K562 (cell line): ENCODE measurements around the gene WDR62. TPM values are rescaled to one million over a fixed set of nuclear protein-coding genes. Genes with fewer than 3 reads are reported as not detected.

Experiments used
- E2F6 ChIP-seq, 2 experiments: IDR thresholded peaks; 2 replicates each; pipeline ENCODE4 v1.6.1; 2011; ENCODE audit warnings: borderline replicate concordance in 1 of 2, control low read depth in 1 of 2, low read depth in 1 of 2, low read length in 1 of 2, mild to moderate bottlenecking in 1 of 2, mixed read lengths in 1 of 2, moderate library complexity in 1 of 2; ENCODE audit not compliant: insufficient read depth in 1 of 2, insufficient read length in 1 of 2, poor library complexity in 1 of 2, severe bottlenecking in 1 of 2; ENCODE audit errors: extremely low read depth in 1 of 2
- ERF ChIP-seq: fragments of 450-650 bp; formaldehyde crosslinking; IDR thresholded peaks from 2 replicates; pipeline ENCODE4 v1.4.0; 2020; ENCODE audit warnings: mild to moderate bottlenecking, mixed read lengths
- IRF2 ChIP-seq: sonication (generic); formaldehyde crosslinking; IDR thresholded peaks from 2 replicates; pipeline ENCODE4 v1.8.1; 2022; ENCODE audit warnings: mild to moderate bottlenecking, missing genetic modification reagents
- KDM4B ChIP-seq, 2 experiments: fragments of 450-650 bp in 1 of 2; sonication (generic) in 1 of 2; IDR thresholded peaks; 2 replicates each; pipeline ENCODE4 v1.6.1; 2016 to 2017; ENCODE audit warnings: borderline replicate concordance in 2 of 2, antibody characterized with exemption in 1 of 2, low read depth in 1 of 2, mild to moderate bottlenecking in 1 of 2
- KDM5B ChIP-seq: fragments of 200-600 bp; sonication (generic); IDR thresholded peaks from 2 replicates; pipeline ENCODE4 v1.6.1; 2012; ENCODE audit warnings: low read depth, mild to moderate bottlenecking, moderate library complexity, low read length, control low read depth, inconsistent platforms; ENCODE audit not compliant: insufficient replicate concordance
- MEIS2 ChIP-seq: fragments of 450-650 bp; IDR thresholded peaks from 2 replicates; pipeline ENCODE4 v1.6.1; 2014; ENCODE audit warnings: mild to moderate bottlenecking; ENCODE audit not compliant: partially characterized antibody
- NEUROD1 ChIP-seq: fragments of 150-350 bp; IDR thresholded peaks from 2 replicates; pipeline ENCODE4 v1.6.1; 2014; ENCODE audit warnings: borderline replicate concordance, low read length, low read depth; ENCODE audit not compliant: partially characterized antibody
- PHF20 ChIP-seq: fragments of 450-650 bp; IDR thresholded peaks from 2 replicates; pipeline ENCODE4 v1.6.1; 2018; ENCODE audit not compliant: partially characterized antibody
- POLR2AphosphoS5 ChIP-seq: IDR thresholded peaks from 2 replicates; pipeline ENCODE4 v1.6.1; 2011; ENCODE audit warnings: mild to moderate bottlenecking, low read depth, low read length, moderate library complexity; ENCODE audit not compliant: control insufficient read depth, insufficient read depth
- RBFOX2 ChIP-seq: fragments of 200-400 bp; formaldehyde crosslinking; IDR thresholded peaks from 2 replicates; pipeline ENCODE4 v1.6.1; 2017; ENCODE audit warnings: low read depth, mild to moderate bottlenecking, low read length, moderate library complexity
- SIN3A ChIP-seq, 2 experiments: fragments of 150-350 bp in 1 of 2; IDR thresholded peaks; 2 replicates each; pipeline ENCODE4 v1.6.1; 2011 to 2016; ENCODE audit warnings: borderline replicate concordance in 2 of 2, low read depth in 2 of 2, low read length in 2 of 2, mild to moderate bottlenecking in 2 of 2, moderate library complexity in 2 of 2; ENCODE audit not compliant: control insufficient read depth in 1 of 2
- SRSF7 ChIP-seq: fragments of 200-400 bp; formaldehyde crosslinking; optimal IDR thresholded peaks from 2 replicates; pipeline ENCODE3; 2017; ENCODE audit warnings: mild to moderate bottlenecking, low read depth, low read length
- TRIM28 ChIP-seq: fragments of 450-650 bp; IDR thresholded peaks from 2 replicates; pipeline ENCODE4 v1.6.1; 2017
- ZBTB49 ChIP-seq: sonication (generic); formaldehyde crosslinking; IDR thresholded peaks from 2 replicates; pipeline ENCODE4 v1.8.0; 2022; ENCODE audit warnings: missing genetic modification reagents, mild to moderate bottlenecking, borderline replicate concordance
- ZBTB5 ChIP-seq: fragments of 450-650 bp; IDR thresholded peaks from 2 replicates; pipeline ENCODE4 v1.6.1; 2017; ENCODE audit warnings: antibody characterized with exemption
- ZNF174 ChIP-seq: fragments of 250-450 bp; sonication (Bioruptor Pico); IDR thresholded peaks from 2 replicates; pipeline ENCODE4 v1.4.0; 2020; ENCODE audit warnings: mild to moderate bottlenecking
- ZNF398 ChIP-seq: fragments of 250-450 bp; sonication (Bioruptor Pico); IDR thresholded peaks from 2 replicates; pipeline ENCODE4 v1.8.0; 2021; ENCODE audit warnings: moderate library complexity, mild to moderate bottlenecking, inconsistent platforms
- ZNF445 ChIP-seq: fragments of 250-450 bp; sonication (Bioruptor Pico); IDR thresholded peaks from 2 replicates; pipeline ENCODE4 v1.4.0; 2020; ENCODE audit warnings: low read depth, mild to moderate bottlenecking, moderate library complexity
- polyA plus RNA-seq, 8 experiments: library from polyadenylated mRNA; depleted of rRNA in 4 of 8; stranded (reverse) in 5 of 8; unstranded in 3 of 8; fragments of >200 nt; fragmentation: Nextera tagmentation in 2 of 8; fragmentation: Illumina TruSeq in 1 of 8; extraction: Ambion mirVana in 2 of 8; extraction: Trizol in 1 of 8; gene quantifications; 2 replicates each; pipeline versions ENCODE4 v1.2.1 to v1.2.3, GENCODE V29; 2011 to 2014; ENCODE audit warnings: inconsistent platforms in 1 of 8, missing spikeins in 1 of 8
- total RNA-seq, 7 experiments: library from RNA; depleted of rRNA in 6 of 7; stranded (reverse); fragments of >200 nt in 6 of 7; fragmentation: Illumina TruSeq in 2 of 7; extraction: Trizol in 2 of 7; gene quantifications; 2 replicates each; pipeline versions ENCODE4 v1.2.1 to v1.2.3, GENCODE V29; 2011 to 2021; ENCODE audit warnings: low replicate concordance in 1 of 7

The WDR62 gene
- total and polyA plus RNA-seq, 9 of the 15 experiments (the other 6 are each of a cell fraction or from before 2014, with no cell fraction given) = 0.35 to 32.8 (median 14.4) TPM

- TF ChIP-seq SIN3A (IDR thresholded peaks at IDR 0.05; ENCODE audit: borderline replicate concordance in 2 of 2, control insufficient read depth in 1 of 2, low read depth in 2 of 2, low read length in 2 of 2) = peak; percentile 60 to 76; a peak in 2 of 4 replicates
- TF ChIP-seq ZBTB49 (CRISPR knock-in tag) = no peak
- TF ChIP-seq E2F6 (IDR thresholded peaks at IDR 0.05; ENCODE audit: borderline replicate concordance in 1 of 2, extremely low read depth in 1 of 2, insufficient read depth in 1 of 2, insufficient read length in 1 of 2, low read depth in 1 of 2, low read length in 1 of 2, poor library complexity in 1 of 2, severe bottlenecking in 1 of 2) = peak; percentile 64 to 82
- no peak for TF ChIP-seq ZBTB5
- no peak for TF ChIP-seq IRF2 (CRISPR knock-in tag)
- TF ChIP-seq ERF = peak; percentile 58; the same call in 1 of the 2 replicates
- TF ChIP-seq KDM5B = peak; percentile 95
- peak; percentile 90 for TF ChIP-seq RBFOX2
- TF ChIP-seq SRSF7 = no peak
- TF ChIP-seq TRIM28 = no peak
- peak; percentile 88 for TF ChIP-seq PHF20
- peak; percentile 92 for TF ChIP-seq NEUROD1
- TF ChIP-seq POLR2AphosphoS5 = peak; percentile 14
- no peak for TF ChIP-seq ZNF445 (CRISPR knock-in tag)
- TF ChIP-seq KDM4B (IDR thresholded peaks at IDR 0.05; ENCODE audit: borderline replicate concordance in 2 of 2, low read depth in 1 of 2) = no peak
- no peak for TF ChIP-seq ZNF174
- TF ChIP-seq MEIS2 = peak; percentile 71
- TF ChIP-seq ZNF398 (CRISPR knock-in tag) = no peak
These were observed 40.4 kb upstream of the WDR62 start, which contains the start of gene ALKBH6 (continued) for GRCh38 chr19:36014012-36014924.
